ENCODE data around the gene LRP5.

LRP5 gene

DNA sequence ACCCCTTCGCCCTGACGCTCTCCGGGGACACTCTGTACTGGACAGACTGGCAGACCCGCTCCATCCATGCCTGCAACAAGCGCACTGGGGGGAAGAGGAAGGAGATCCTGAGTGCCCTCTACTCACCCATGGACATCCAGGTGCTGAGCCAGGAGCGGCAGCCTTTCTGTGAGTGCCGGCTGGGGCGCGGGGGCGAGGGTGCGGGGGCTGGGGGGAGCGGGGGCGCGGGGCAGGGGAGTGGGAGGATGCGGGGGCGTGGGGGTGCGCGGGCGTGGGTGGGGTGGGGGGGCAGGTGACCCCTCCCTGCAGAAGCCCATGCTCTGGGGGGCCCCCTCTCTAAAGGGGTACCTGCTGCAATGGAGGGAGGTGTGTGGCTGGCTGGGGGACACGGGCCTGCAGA, 51.4 kb downstream of the LRP5 start:
- TF ChIP-seq MYC (IDR thresholded peaks at IDR 0.05; ENCODE audit: low read depth, low read length) (no peak), CTCF (IDR thresholded peaks at IDR 0.05; ENCODE audit: low read depth, low read length) (no peak), POLR2A (IDR thresholded peaks at IDR 0.05; ENCODE audit: extremely low read depth, insufficient read length) (no peak), MAX (IDR thresholded peaks at IDR 0.05; ENCODE audit: low read depth, low read length) (no peak)
- H3K4me3 ChIP-seq (ENCODE audit: low read depth, low read length) = no peak overlapping the region
- no peak for DNase-seq (ENCODE audit: low read depth)

DNA sequence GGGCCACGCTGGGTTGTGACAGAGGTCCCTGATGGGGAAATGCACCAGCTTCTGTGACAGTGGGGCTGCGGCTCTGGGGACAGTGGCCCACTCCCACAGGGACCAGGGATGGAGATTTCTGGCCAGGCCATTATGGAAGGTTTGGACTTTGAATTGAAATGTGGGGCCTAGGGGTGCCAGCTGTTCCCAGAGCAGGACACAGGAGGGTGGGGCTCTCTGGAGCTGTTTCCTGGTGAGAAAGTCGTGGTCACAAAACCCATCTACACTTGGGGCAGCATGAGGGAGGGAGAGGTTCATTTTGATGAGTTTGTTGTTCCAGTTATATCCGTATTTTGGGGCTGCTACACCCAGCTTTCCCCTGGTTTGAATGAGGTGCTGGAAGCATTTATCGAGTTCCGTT, 52.2 kb downstream of the LRP5 start:
- no peak for DNase-seq (ENCODE audit: low read depth)
- H3K4me3 ChIP-seq (ENCODE audit: low read depth, low read length) = no peak overlapping the region
- no peak for TF ChIP-seq MAX (IDR thresholded peaks at IDR 0.05; ENCODE audit: low read depth, low read length)
- no peak for TF ChIP-seq MYC (IDR thresholded peaks at IDR 0.05; ENCODE audit: low read depth, low read length)
- TF ChIP-seq CTCF (IDR thresholded peaks at IDR 0.05; ENCODE audit: low read depth, low read length) = no peak
- no peak for TF ChIP-seq POLR2A (IDR thresholded peaks at IDR 0.05; ENCODE audit: extremely low read depth, insufficient read length)

- no peak for TF ChIP-seq MAX (IDR thresholded peaks at IDR 0.05; ENCODE audit: low read depth, low read length)
- no peak for TF ChIP-seq POLR2A (IDR thresholded peaks at IDR 0.05; ENCODE audit: extremely low read depth, insufficient read length)
- no peak for TF ChIP-seq MYC (IDR thresholded peaks at IDR 0.05; ENCODE audit: low read depth, low read length)
- no peak for TF ChIP-seq CTCF (IDR thresholded peaks at IDR 0.05; ENCODE audit: low read depth, low read length)
- no peak overlapping the region for H3K4me3 ChIP-seq (ENCODE audit: low read depth, low read length)
- DNase-seq (ENCODE audit: low read depth) = no peak
These were observed 53.6 kb downstream of the LRP5 start for GRCh38 chr11:68365943-68366435.

GRCh38 chr11:68367252-68367651, 54.9 kb downstream of the LRP5 start:
- no peak for TF ChIP-seq POLR2A (IDR thresholded peaks at IDR 0.05; ENCODE audit: extremely low read depth, insufficient read length)
- no peak for TF ChIP-seq MAX (IDR thresholded peaks at IDR 0.05; ENCODE audit: low read depth, low read length)
- no peak for TF ChIP-seq MYC (IDR thresholded peaks at IDR 0.05; ENCODE audit: low read depth, low read length)
- no peak for TF ChIP-seq CTCF (IDR thresholded peaks at IDR 0.05; ENCODE audit: low read depth, low read length)
- no peak overlapping the region for H3K4me3 ChIP-seq (ENCODE audit: low read depth, low read length)
- DNase-seq (ENCODE audit: low read depth) = no peak

GRCh38 chr11:68369756-68370155, 57.4 kb downstream of the LRP5 start:
- no peak overlapping the region for H3K4me3 ChIP-seq (ENCODE audit: low read depth, low read length)
- no peak for DNase-seq (ENCODE audit: low read depth)
- TF ChIP-seq MYC (IDR thresholded peaks at IDR 0.05; ENCODE audit: low read depth, low read length) (no peak), CTCF (IDR thresholded peaks at IDR 0.05; ENCODE audit: low read depth, low read length) (no peak), POLR2A (IDR thresholded peaks at IDR 0.05; ENCODE audit: extremely low read depth, insufficient read length) (no peak), MAX (IDR thresholded peaks at IDR 0.05; ENCODE audit: low read depth, low read length) (no peak)
